SK-N-SH (cell line): ENCODE measurements around the gene SKA1. TPM values are rescaled to one million over a fixed set of nuclear protein-coding genes. Genes with fewer than 3 reads are reported as not detected.

Experiments
- CTCF ChIA-PET: fragments of 300-600, 350-600 bp; formaldehyde crosslinking; extraction: SDS; loops from one replicate; lab custom pipeline; 2021; lab: Yijun Ruan, JAX
- POLR2A ChIA-PET: fragments of 350-600 bp; sonication (Branson Sonifier 250); formaldehyde crosslinking; extraction: SDS; loops from one replicate; lab custom pipeline; 2020; ENCODE audit warnings: antibody characterized with exemption, inconsistent platforms; lab: Yijun Ruan, JAX
- DNase-seq: peaks from one replicate; pipeline ENCODE4 v3.0.0; 2012
- H2AFZ ChIP-seq: fragments of 200-600 bp; sonication (generic); 2 replicates; pipeline ENCODE4 v1.8.1; 2016; ENCODE audit warnings: antibody characterized with exemption, mild to moderate bottlenecking, low read depth
- H3F3A ChIP-seq: fragments of 200-600 bp; sonication (generic); replicated peaks from 2 replicates; pipeline ENCODE3; 2016; ENCODE audit warnings: antibody characterized with exemption, mild to moderate bottlenecking; ENCODE audit not compliant: insufficient read depth
- H3K27ac ChIP-seq, 2 experiments: fragments of 200-500 bp in 1 of 2; fragments of 200-600 bp in 1 of 2; sonication (Bioruptor generic) in 1 of 2; sonication (generic), shearing (Covaris generic) in 1 of 2; 2 replicates each; pipeline versions ENCODE4 v1.5.1 to v1.6.1; 2014 to 2016; ENCODE audit warnings: low read depth in 2 of 2, inconsistent platforms in 1 of 2, low read length in 1 of 2, mild to moderate bottlenecking in 1 of 2, mixed read lengths in 1 of 2
- H3K27me3 ChIP-seq: fragments of 200-600 bp; sonication (generic), shearing (Covaris generic); 2 replicates; pipeline ENCODE4 v1.6.1; 2016; ENCODE audit warnings: mixed run types; ENCODE audit not compliant: insufficient read depth
- H3K36me3 ChIP-seq, 2 experiments: fragments of 200-500 bp in 1 of 2; fragments of 200-600 bp in 1 of 2; sonication (Bioruptor generic) in 1 of 2; sonication (generic) in 1 of 2; replicated peaks in 1 of 2; 2 replicates each; pipeline versions ENCODE3 to v1.5.1; 2014 to 2016; ENCODE audit warnings: low read length in 1 of 2, mild to moderate bottlenecking in 1 of 2; ENCODE audit not compliant: insufficient read depth in 2 of 2, control insufficient read depth in 1 of 2
- H3K4me1 ChIP-seq, 2 experiments: fragments of 200-500 bp in 1 of 2; fragments of 200-600 bp in 1 of 2; sonication (Bioruptor generic) in 1 of 2; sonication (generic), shearing (Covaris generic) in 1 of 2; 2 replicates each; pipeline versions ENCODE4 v1.5.1 to v1.6.1; 2014 to 2016; ENCODE audit warnings: low read depth in 1 of 2, low read length in 1 of 2, mixed run types in 1 of 2; ENCODE audit not compliant: insufficient read depth in 2 of 2, control insufficient read depth in 1 of 2
- H3K4me2 ChIP-seq: fragments of 200-600 bp; sonication (generic), shearing (Covaris generic); 2 replicates; pipeline ENCODE4 v1.6.1; 2017; ENCODE audit warnings: mixed run types
- H3K4me3 ChIP-seq, 2 experiments: fragments of 200-500 bp in 1 of 2; fragments of 200-600 bp in 1 of 2; sonication (Bioruptor generic) in 1 of 2; sonication (generic), shearing (Covaris generic) in 1 of 2; 2 replicates each; pipeline versions ENCODE4 v1.5.1 to v1.8.1; 2014 to 2016; ENCODE audit warnings: low read depth in 2 of 2, inconsistent platforms in 1 of 2, low read length in 1 of 2, mild to moderate bottlenecking in 1 of 2, mixed read lengths in 1 of 2, moderate library complexity in 1 of 2
- H3K79me2 ChIP-seq: fragments of 200-600 bp; sonication (generic); 2 replicates; pipeline ENCODE4 v1.8.1; 2017; ENCODE audit warnings: mild to moderate bottlenecking; ENCODE audit not compliant: insufficient read depth
- H3K9ac ChIP-seq: fragments of 200-600 bp; sonication (generic); 2 replicates; pipeline ENCODE4 v1.6.1; 2017; ENCODE audit warnings: mixed run types
- H3K9me2 ChIP-seq: fragments of 200-600 bp; sonication (generic); 2 replicates; pipeline ENCODE4 v1.6.1; 2017; ENCODE audit warnings: mixed run types
- H3K9me3 ChIP-seq: fragments of 200-600 bp; sonication (generic); 2 replicates; pipeline ENCODE4 v1.6.1; 2017; ENCODE audit warnings: mixed run types, mild to moderate bottlenecking, moderate library complexity
- H4K20me1 ChIP-seq: fragments of 200-600 bp; sonication (generic); 2 replicates; pipeline ENCODE4 v1.6.1; 2017; ENCODE audit warnings: mild to moderate bottlenecking, mixed run types; ENCODE audit not compliant: insufficient read depth
- FOXJ3 ChIP-seq: sonication (generic); formaldehyde crosslinking; IDR thresholded peaks from 2 replicates; pipeline ENCODE4 v1.5.1; 2020; ENCODE audit warnings: mild to moderate bottlenecking, missing genetic modification reagents
- GATA2 ChIP-seq: sonication (generic); formaldehyde crosslinking; IDR thresholded peaks from 2 replicates; pipeline ENCODE4 v1.5.0; 2020; ENCODE audit warnings: mild to moderate bottlenecking, missing genetic modification reagents
- JUND ChIP-seq: IDR thresholded peaks from 2 replicates; pipeline ENCODE4 v1.4.0; 2012
- MEF2A ChIP-seq: IDR thresholded peaks from 2 replicates; pipeline ENCODE4 v1.4.0; 2012; ENCODE audit warnings: low read depth, borderline replicate concordance
- MXI1 ChIP-seq: IDR thresholded peaks from 2 replicates; pipeline ENCODE4 v1.6.1; 2012; ENCODE audit warnings: mild to moderate bottlenecking, low read depth, low read length, improper control_type of control experiment
- NRF1 ChIP-seq: IDR thresholded peaks from 2 replicates; pipeline ENCODE4 v1.6.1; 2012; ENCODE audit warnings: low read depth, mild to moderate bottlenecking, low read length
- PBX3 ChIP-seq: IDR thresholded peaks from 2 replicates; pipeline ENCODE4; 2012
- RCOR1 ChIP-seq: fragments of 150-350 bp; IDR thresholded peaks from 2 replicates; pipeline ENCODE4 v1.6.1; 2017; ENCODE audit warnings: antibody characterized with exemption, low read length
- RXRA ChIP-seq: IDR thresholded peaks from 2 replicates; pipeline ENCODE4 v1.4.0; 2012; ENCODE audit warnings: low read depth, mild to moderate bottlenecking, borderline replicate concordance
- SIN3A ChIP-seq: IDR thresholded peaks from 2 replicates; pipeline ENCODE4 v1.6.1; 2012; ENCODE audit warnings: low read depth, mild to moderate bottlenecking, low read length, moderate library complexity, borderline replicate concordance
- TAF1 ChIP-seq: IDR thresholded peaks from 2 replicates; pipeline ENCODE4 v1.6.1; 2012; ENCODE audit warnings: low read depth, mild to moderate bottlenecking, low read length, moderate library complexity, borderline replicate concordance
- TCF12 ChIP-seq: IDR thresholded peaks from 2 replicates; pipeline ENCODE4 v1.4.0; 2012
- USF2 ChIP-seq: fragments of 150-350 bp; IDR thresholded peaks from 2 replicates; pipeline ENCODE4 v1.6.1; 2017; ENCODE audit warnings: antibody characterized with exemption, low read length, low read depth, borderline replicate concordance
- WGBS: methylation state at CpG from one replicate; pipeline ENCODE4 v1.1.6; 2017; ENCODE audit warnings: low lambda C conversion rate; 5-methylcytosine and 5-hydroxymethylcytosine counted together
- polyA plus RNA-seq, 3 experiments: library from polyadenylated mRNA; depleted of rRNA; stranded (reverse); fragments of >200 nt; gene quantifications; 2 replicates each; pipeline ENCODE4 v1.2.3, GENCODE V29; 2012
- TF ChIP-seq, protein P1 (sequence below): IDR thresholded peaks from 2 replicates; pipeline ENCODE4 v1.4.0; 2012; ENCODE audit warnings: low read depth, borderline replicate concordance
- TF ChIP-seq, protein P2 (sequence below): fragments of 200-600 bp; sonication (generic); IDR thresholded peaks from 2 replicates; pipeline ENCODE4 v1.6.1; 2017; ENCODE audit warnings: antibody characterized with exemption, mild to moderate bottlenecking, moderate library complexity

Gene SKA1
- polyA plus RNA-seq, 1 of the 3 experiments (the other 2 are of a cell fraction), result 4.5 TPM

- TF ChIP-seq USF2 (no peak), MEF2A (no peak), GATA2 (CRISPR knock-in tag) (no peak), TAF1 (no peak), TCF12 (no peak), NRF1 (no peak), PBX3 (no peak), JUND (no peak), MXI1 (no peak)
These were observed 16.0 kb upstream of the SKA1 start (continued) for GRCh38 chr18:50358844-50359243.

DNA sequence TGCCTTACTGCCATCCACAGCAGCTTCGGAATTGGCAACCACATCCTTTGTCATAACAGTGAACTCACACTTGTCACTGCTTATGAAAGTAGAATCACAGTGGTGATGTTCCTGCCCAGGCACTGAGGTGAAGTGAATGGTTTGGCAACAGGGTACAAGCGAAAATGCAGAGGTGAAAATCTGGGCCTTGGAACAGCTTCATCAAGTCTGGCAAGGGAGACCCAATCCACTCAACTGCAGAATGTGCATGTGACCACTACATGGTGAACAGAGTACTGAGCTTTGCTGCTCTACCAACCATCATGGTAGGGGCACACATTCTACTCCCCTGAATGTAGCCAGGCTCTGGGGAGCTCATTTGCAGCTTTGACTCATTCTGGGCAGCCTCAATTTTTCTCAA is 15.0 kb upstream of the SKA1 start:
- H3K27me3 ChIP-seq, result peaks cover 6% of the 10 kb centered on the region; the same call in 1 of the 2 replicates
- ChIA-PET POLR2A (no interaction called here), CTCF (interaction anchor here (0.7 to 1.1 kb wide), 2 partner anchors 15 to 416 kb away, joined by 3 read pairs; partner anchors contain the start of gene SKA1)
- no peaks in the 10 kb centered on the region for H3K36me3 ChIP-seq
- H3K4me3 ChIP-seq, result no peak overlapping the region
- H3K9me3 ChIP-seq, result no peaks in the 10 kb centered on the region; the same call in 1 of the 2 replicates
- 44% methylated on average over 2 of the region's 2 CpGs for WGBS
- no peak overlapping the region for H2AFZ ChIP-seq
- H3K27ac ChIP-seq, result no peak overlapping the region
- H4K20me1 ChIP-seq, result no peaks in the 10 kb centered on the region
- peaks cover 0 to 4% of the 10 kb centered on the region in 2 experiments; a peak in 2 of 4 replicates for H3K4me1 ChIP-seq
- TF ChIP-seq USF2 (no peak), TAF1 (no peak), GATA2 (CRISPR knock-in tag) (no peak), JUND (no peak), SIN3A (no peak), RCOR1 (no peak), PBX3 (no peak), RXRA (no peak), FOXJ3 (CRISPR knock-in tag) (no peak)
- TF ChIP-seq, protein P1, sequence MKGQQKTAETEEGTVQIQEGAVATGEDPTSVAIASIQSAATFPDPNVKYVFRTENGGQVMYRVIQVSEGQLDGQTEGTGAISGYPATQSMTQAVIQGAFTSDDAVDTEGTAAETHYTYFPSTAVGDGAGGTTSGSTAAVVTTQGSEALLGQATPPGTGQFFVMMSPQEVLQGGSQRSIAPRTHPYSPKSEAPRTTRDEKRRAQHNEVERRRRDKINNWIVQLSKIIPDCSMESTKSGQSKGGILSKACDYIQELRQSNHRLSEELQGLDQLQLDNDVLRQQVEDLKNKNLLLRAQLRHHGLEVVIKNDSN, result no peak
- TF ChIP-seq, protein P2, sequence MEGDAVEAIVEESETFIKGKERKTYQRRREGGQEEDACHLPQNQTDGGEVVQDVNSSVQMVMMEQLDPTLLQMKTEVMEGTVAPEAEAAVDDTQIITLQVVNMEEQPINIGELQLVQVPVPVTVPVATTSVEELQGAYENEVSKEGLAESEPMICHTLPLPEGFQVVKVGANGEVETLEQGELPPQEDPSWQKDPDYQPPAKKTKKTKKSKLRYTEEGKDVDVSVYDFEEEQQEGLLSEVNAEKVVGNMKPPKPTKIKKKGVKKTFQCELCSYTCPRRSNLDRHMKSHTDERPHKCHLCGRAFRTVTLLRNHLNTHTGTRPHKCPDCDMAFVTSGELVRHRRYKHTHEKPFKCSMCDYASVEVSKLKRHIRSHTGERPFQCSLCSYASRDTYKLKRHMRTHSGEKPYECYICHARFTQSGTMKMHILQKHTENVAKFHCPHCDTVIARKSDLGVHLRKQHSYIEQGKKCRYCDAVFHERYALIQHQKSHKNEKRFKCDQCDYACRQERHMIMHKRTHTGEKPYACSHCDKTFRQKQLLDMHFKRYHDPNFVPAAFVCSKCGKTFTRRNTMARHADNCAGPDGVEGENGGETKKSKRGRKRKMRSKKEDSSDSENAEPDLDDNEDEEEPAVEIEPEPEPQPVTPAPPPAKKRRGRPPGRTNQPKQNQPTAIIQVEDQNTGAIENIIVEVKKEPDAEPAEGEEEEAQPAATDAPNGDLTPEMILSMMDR, result no peak
- no peaks in the 10 kb centered on the region for H3K79me2 ChIP-seq
- H3K9ac ChIP-seq, result no peak overlapping the region
- no peak overlapping the region for H3K4me2 ChIP-seq
- no peak for DNase-seq
- no peaks in the 10 kb centered on the region for H3K9me2 ChIP-seq
- H3F3A ChIP-seq, result peaks cover 5% of the 10 kb centered on the region
